ENCODE data around the gene RPL21.
A peak's percentile ranks its signal among the peaks of the same experiment; 100 is the strongest.

Gene RPL21

GRCh38 chr13:27257648-27258253 is 6.4 kb downstream of the RPL21 start:
- no peak for DNase-seq (ENCODE audit: low read depth in 2 of 2, low spot score in 1 of 2)

GRCh38 chr13:27258637-27259386 is 7.5 kb downstream of the RPL21 start:
- no peak for DNase-seq (ENCODE audit: low read depth in 2 of 2, low spot score in 1 of 2)

- DNase-seq (ENCODE audit: low read depth in 2 of 2, low spot score in 1 of 2): no peak
Observed at GRCh38 chr13:27259831-27260230, 8.5 kb downstream of the RPL21 start.

- DNase-seq (ENCODE audit: low read depth in 2 of 2, low spot score in 1 of 2): no peak
Observed at GRCh38 chr13:27261396-27261795, 10.0 kb downstream of the RPL21 start.

GRCh38 chr13:27263438-27263837 is 12.1 kb downstream of the RPL21 start:
- DNase-seq (ENCODE audit: low read depth in 2 of 2, low spot score in 1 of 2): no peak

- DNase-seq (ENCODE audit: low read depth in 2 of 2, low spot score in 1 of 2): no peak
Observed at GRCh38 chr13:27264181-27264580, 12.8 kb downstream of the RPL21 start.

- DNase-seq (ENCODE audit: low read depth in 2 of 2, low spot score in 1 of 2): no peak
Observed at GRCh38 chr13:27264648-27265047, 13.3 kb downstream of the RPL21 start.

- no peak for DNase-seq (ENCODE audit: low read depth in 2 of 2, low spot score in 1 of 2)
Observed at GRCh38 chr13:27266917-27267316, 15.6 kb downstream of the RPL21 start.

- no peak for DNase-seq (ENCODE audit: low read depth in 2 of 2, low spot score in 1 of 2)
Observed at GRCh38 chr13:27267596-27267995, 16.2 kb downstream of the RPL21 start.

GRCh38 chr13:27269114-27269665 is 17.8 kb downstream of the RPL21 start:
- DNase-seq (ENCODE audit: low read depth in 2 of 2, low spot score in 1 of 2): no peak

- DNase-seq (ENCODE audit: low read depth in 2 of 2, low spot score in 1 of 2): peak; percentile 33 to 49
Observed at GRCh38 chr13:27270594-27271520, 19.5 kb downstream of the RPL21 start, which contains the start of gene RASL11A. TSS of gene RASL11A (plus strand) at chr13:27270830. CDS start at chr13:27270945, 115 bp downstream.

GRCh38 chr13:27271570-27272096 is 20.3 kb downstream of the RPL21 start:
- DNase-seq (ENCODE audit: low read depth in 2 of 2, low spot score in 1 of 2): no peak

- no peak for DNase-seq (ENCODE audit: low read depth in 2 of 2, low spot score in 1 of 2)
Observed at GRCh38 chr13:27273658-27274425, 22.5 kb downstream of the RPL21 start.

- no peak for DNase-seq (ENCODE audit: low read depth in 2 of 2, low spot score in 1 of 2)
Observed at GRCh38 chr13:27274631-27275030, 23.3 kb downstream of the RPL21 start.

- no peak for DNase-seq (ENCODE audit: low read depth in 2 of 2, low spot score in 1 of 2)
Observed at GRCh38 chr13:27276188-27276587, 24.8 kb downstream of the RPL21 start.

- no peak for DNase-seq (ENCODE audit: low read depth in 2 of 2, low spot score in 1 of 2)
Observed at GRCh38 chr13:27279506-27279905, 28.1 kb downstream of the RPL21 start.

GRCh38 chr13:27280009-27280656 is 28.8 kb downstream of the RPL21 start:
- DNase-seq (ENCODE audit: low read depth in 2 of 2, low spot score in 1 of 2): no peak

- DNase-seq (ENCODE audit: low read depth in 2 of 2, low spot score in 1 of 2): no peak
Observed at GRCh38 chr13:27280841-27281240, 29.5 kb downstream of the RPL21 start.

GRCh38 chr13:27281420-27281819 is 30.1 kb downstream of the RPL21 start:
- no peak for DNase-seq (ENCODE audit: low read depth in 2 of 2, low spot score in 1 of 2)
